Lung (tissue), 12 donors: Measurements from ENCODE around the gene MAML3. TPM values are rescaled to one million over a fixed set of nuclear protein-coding genes. Genes with fewer than 3 reads are reported as not detected.

Experiments used
- ATAC-seq: fragments of 200-7000 bp; cut with Tn5 transposase; one replicate; pipeline ENCODE4 v1.9.1; 2020; ENCODE audit warnings: moderate number of reproducible peaks; ENCODE audit not compliant: insufficient read depth, low FRiP score
- DNase-seq, 3 donors: peaks; one replicate each; pipeline ENCODE4 v3.0.0-alpha.2; 2013 to 2017
- H3K27ac ChIP-seq, 2 donors: one replicate each; pipeline ENCODE4 v1.5.1; 2013; ENCODE audit warnings: mild to moderate bottlenecking in 2 of 2, moderate library complexity in 2 of 2, control low read depth in 1 of 2, inconsistent platforms in 1 of 2, low read depth in 1 of 2, low read length in 1 of 2
- H3K27me3 ChIP-seq, 3 donors: one replicate each; pipeline ENCODE4 v1.5.1; 2013; ENCODE audit warnings: low read length in 2 of 3; ENCODE audit not compliant: control insufficient read depth in 3 of 3, insufficient read depth in 3 of 3
- H3K36me3 ChIP-seq, 4 donors: one replicate each; pipeline ENCODE4 v1.5.1; 2013; ENCODE audit warnings: low read length in 4 of 4, mild to moderate bottlenecking in 1 of 4, moderate library complexity in 1 of 4; ENCODE audit not compliant: control insufficient read depth in 4 of 4, insufficient read depth in 4 of 4
- H3K4me1 ChIP-seq, 5 donors: one replicate each; pipeline ENCODE4 v1.5.1; 2013; ENCODE audit warnings: low read length in 5 of 5, mild to moderate bottlenecking in 2 of 5, moderate library complexity in 1 of 5; ENCODE audit not compliant: control insufficient read depth in 5 of 5, insufficient read depth in 5 of 5
- H3K4me3 ChIP-seq: one replicate; pipeline ENCODE4 v1.5.1; 2013; ENCODE audit warnings: mild to moderate bottlenecking, control low read depth, moderate library complexity
- H3K9ac ChIP-seq, 2 donors: one replicate each; pipeline ENCODE4 v1.5.1; 2013; ENCODE audit warnings: low read length in 2 of 2, control low read depth in 1 of 2; ENCODE audit not compliant: insufficient read depth in 1 of 2
- H3K9me3 ChIP-seq, 4 donors: one replicate each; pipeline ENCODE4 v1.5.1; 2013; ENCODE audit warnings: low read length in 3 of 4, mild to moderate bottlenecking in 1 of 4, moderate library complexity in 1 of 4; ENCODE audit not compliant: control insufficient read depth in 4 of 4, insufficient read depth in 3 of 4
- WGBS, 2 donors: extraction: QIAGEN DNeasy Blood & Tissue Kit; methylation state at CpG; one replicate each; pipeline ENCODE4 v1.1.7; 2013; 5-methylcytosine and 5-hydroxymethylcytosine counted together
- polyA plus RNA-seq, 2 donors: library from polyadenylated mRNA; stranded (reverse); fragments of 200-250 nt; gene quantifications; one replicate each; pipeline ENCODE4 v1.2.1, GENCODE V29; 2013
- total RNA-seq, 2 donors: library from RNA; depleted of rRNA in 1 of 2; stranded (reverse); fragments of >200 nt in 1 of 2; gene quantifications; one replicate each; pipeline ENCODE4 v1.2.1, GENCODE V29; 2014 to 2021
- TF ChIP-seq, protein P1 (sequence below): IDR thresholded peaks from 2 replicates; pipeline ENCODE4 v1.5.1; 2012; ENCODE audit warnings: mild to moderate bottlenecking; ENCODE audit errors: control extremely low read depth, extremely low read depth
- donor health status: control.
- donor health status: control.
- donor health status: Bipolar disorder and iron deficiency.
- donor health status: healthy.
- donor health status: DM: yes; HTN: yes; CAD: no.

The MAML3 gene
- total and polyA plus RNA-seq, 4 donors = 3.0 to 16.4 (median 8.5) TPM

DNA sequence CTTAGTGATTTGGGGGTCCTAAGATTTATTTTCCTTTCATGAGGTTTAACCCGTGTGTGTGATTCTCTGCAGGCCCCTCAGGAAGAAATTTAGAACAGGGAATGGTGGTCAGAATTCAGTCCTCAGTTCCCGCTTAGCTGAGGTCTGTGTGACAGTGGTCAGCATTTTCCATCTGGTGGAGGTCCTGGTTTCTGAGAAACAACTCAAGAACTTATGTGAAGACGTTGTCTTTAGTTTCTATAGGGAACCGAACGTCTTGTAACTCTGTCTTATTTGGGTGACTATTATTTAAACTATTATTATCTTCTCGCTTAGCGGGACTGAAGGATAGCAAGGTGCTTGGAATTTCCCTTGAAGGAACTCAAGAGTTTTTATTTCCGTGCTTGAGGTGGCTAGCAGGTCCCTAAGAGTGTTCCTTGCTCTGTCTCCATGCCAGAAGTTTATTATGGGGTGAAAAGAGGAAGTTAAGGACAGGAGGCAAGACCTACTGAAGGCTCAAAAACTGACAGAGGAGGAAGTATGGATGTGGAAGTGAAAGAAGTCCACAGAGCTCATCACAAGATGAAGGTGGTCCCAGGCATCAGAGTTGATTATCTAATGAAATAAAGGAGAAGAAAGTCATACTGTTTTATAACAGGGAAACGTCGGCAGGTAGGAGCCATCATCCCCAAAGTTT lies 479.0 kb downstream of the MAML3 start:
- Histone ChIP-seq H3K27ac (peak overlapping the region; percentile 26 to 52), H3K27me3 (no peaks in the 10 kb centered on the region)
- peak; percentile 54 for ATAC-seq

DNA sequence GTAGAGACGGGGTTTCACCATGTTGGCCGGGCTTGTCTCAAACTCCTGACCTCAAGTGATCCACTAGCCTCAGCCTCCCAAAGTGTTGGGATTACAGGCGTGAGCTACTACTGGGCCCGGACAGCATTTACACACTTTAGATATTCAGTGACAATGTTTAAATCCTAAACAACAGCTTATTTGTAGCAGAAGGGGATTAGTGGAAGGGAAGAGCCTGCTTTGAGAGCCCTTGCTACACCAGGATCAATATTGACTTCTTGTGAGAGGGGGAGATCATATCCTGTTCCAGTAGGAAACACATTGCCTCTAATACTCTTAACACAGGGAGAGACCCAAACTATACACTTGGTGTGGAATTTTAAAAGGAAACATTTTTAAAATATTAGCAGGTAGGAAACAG lies 481.3 kb downstream of the MAML3 start:
- H3K27me3 ChIP-seq = no peaks in the 10 kb centered on the region
- DNase-seq (no peak), ATAC-seq (no peak)
- no peak overlapping the region for H3K9ac ChIP-seq
- H3K4me3 ChIP-seq = no peak overlapping the region
- H3K27ac ChIP-seq = no peak overlapping the region
- H3K9me3 ChIP-seq = no peaks in the 10 kb centered on the region
- H3K4me1 ChIP-seq = peaks cover 0 to 25% (median 0%) of the 10 kb centered on the region in 5 donors
- 78 to 93% methylated on average over 4 of the region's 4 CpGs for WGBS, 2 donors
- H3K36me3 ChIP-seq = peaks cover 0 to 9% (median under 1%) of the 10 kb centered on the region in 4 donors
- TF ChIP-seq, protein P1, sequence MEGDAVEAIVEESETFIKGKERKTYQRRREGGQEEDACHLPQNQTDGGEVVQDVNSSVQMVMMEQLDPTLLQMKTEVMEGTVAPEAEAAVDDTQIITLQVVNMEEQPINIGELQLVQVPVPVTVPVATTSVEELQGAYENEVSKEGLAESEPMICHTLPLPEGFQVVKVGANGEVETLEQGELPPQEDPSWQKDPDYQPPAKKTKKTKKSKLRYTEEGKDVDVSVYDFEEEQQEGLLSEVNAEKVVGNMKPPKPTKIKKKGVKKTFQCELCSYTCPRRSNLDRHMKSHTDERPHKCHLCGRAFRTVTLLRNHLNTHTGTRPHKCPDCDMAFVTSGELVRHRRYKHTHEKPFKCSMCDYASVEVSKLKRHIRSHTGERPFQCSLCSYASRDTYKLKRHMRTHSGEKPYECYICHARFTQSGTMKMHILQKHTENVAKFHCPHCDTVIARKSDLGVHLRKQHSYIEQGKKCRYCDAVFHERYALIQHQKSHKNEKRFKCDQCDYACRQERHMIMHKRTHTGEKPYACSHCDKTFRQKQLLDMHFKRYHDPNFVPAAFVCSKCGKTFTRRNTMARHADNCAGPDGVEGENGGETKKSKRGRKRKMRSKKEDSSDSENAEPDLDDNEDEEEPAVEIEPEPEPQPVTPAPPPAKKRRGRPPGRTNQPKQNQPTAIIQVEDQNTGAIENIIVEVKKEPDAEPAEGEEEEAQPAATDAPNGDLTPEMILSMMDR = no peak

More for the DNA sequence above, 479.0 kb downstream of the MAML3 start:
- Histone ChIP-seq H3K36me3 (peaks cover 5 to 22% (median 9%) of the 10 kb centered on the region in 4 donors), H3K9me3 (no peaks in the 10 kb centered on the region), H3K9ac (no peak overlapping the region), H3K4me1 (peaks cover 0 to 10% (median 0%) of the 10 kb centered on the region in 5 donors), H3K4me3 (no peak overlapping the region)
- TF ChIP-seq, protein P1 = no peak
- WGBS, 2 donors = 58 to 69% methylated on average over 10 of the region's 10 CpGs
- no peak for DNase-seq

GRCh38 chr4:139672215-139672614 lies 481.8 kb downstream of the MAML3 start:
- DNase-seq (no peak), ATAC-seq (no peak)
- Histone ChIP-seq H3K4me3 (no peak overlapping the region), H3K9ac (no peak overlapping the region), H3K27me3 (no peaks in the 10 kb centered on the region), H3K9me3 (no peaks in the 10 kb centered on the region), H3K27ac (no peak overlapping the region), H3K4me1 (peaks cover 0 to 24% (median 2%) of the 10 kb centered on the region in 5 donors), H3K36me3 (peaks cover 0 to 9% (median under 1%) of the 10 kb centered on the region in 4 donors)
- 94 to 97% methylated on average over 2 of the region's 2 CpGs for WGBS, 2 donors
- TF ChIP-seq, protein P1 = no peak
